Astrocyte of the spinal cord (primary cell): ENCODE measurements around the gene TMEM128.
"Not testable (repeated sequence)": the region's sequence is repeated elsewhere in the genome, so short reads cannot be mapped to it uniquely, and the experiment has no call there.

ENCODE experiments used
- DNase-seq: peaks from one replicate; pipeline ENCODE4 v3.0.0; 2011; ENCODE audit warnings: low read depth, low spot score
- H3K4me3 ChIP-seq: 2 replicates; pipeline ENCODE4 v1.5.1; 2011; ENCODE audit warnings: low read depth, mild to moderate bottlenecking, low read length, moderate library complexity
- in situ Hi-C: cut with HindIII; loops from 2 replicates; pipeline ENCODE4 v1.10.0; 2017; ENCODE audit warnings: low sequenced_read_pairs
- TF ChIP-seq, protein P1 (sequence below): IDR thresholded peaks from 2 replicates; pipeline ENCODE4 v1.5.1; 2012; ENCODE audit warnings: low read depth, mild to moderate bottlenecking, low read length, inconsistent platforms

The TMEM128 gene

DNA sequence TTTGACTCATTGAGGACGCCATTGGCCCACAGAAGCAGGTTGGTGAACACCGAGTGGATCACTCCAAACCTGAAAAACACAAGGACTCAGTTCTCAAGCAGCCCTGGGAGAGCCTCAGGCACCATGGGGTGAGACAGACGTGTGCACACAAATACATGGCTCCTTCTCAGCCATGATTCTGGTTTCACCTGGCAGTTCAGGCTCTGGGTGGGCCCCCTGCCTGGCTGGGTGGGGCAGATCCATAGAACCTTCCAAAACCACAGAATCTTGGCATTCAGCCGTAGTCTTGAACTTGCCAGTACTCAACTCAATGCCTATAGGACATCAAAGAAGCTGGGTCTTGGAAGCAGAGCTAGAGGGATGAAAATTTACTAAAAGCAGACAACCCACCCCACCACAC, 45.5 kb downstream of the TMEM128 start:
- DNase-seq = no peak
- in situ Hi-C loops = no loop called here
- H3K4me3 ChIP-seq = no peak overlapping the region
- TF ChIP-seq, protein P1, sequence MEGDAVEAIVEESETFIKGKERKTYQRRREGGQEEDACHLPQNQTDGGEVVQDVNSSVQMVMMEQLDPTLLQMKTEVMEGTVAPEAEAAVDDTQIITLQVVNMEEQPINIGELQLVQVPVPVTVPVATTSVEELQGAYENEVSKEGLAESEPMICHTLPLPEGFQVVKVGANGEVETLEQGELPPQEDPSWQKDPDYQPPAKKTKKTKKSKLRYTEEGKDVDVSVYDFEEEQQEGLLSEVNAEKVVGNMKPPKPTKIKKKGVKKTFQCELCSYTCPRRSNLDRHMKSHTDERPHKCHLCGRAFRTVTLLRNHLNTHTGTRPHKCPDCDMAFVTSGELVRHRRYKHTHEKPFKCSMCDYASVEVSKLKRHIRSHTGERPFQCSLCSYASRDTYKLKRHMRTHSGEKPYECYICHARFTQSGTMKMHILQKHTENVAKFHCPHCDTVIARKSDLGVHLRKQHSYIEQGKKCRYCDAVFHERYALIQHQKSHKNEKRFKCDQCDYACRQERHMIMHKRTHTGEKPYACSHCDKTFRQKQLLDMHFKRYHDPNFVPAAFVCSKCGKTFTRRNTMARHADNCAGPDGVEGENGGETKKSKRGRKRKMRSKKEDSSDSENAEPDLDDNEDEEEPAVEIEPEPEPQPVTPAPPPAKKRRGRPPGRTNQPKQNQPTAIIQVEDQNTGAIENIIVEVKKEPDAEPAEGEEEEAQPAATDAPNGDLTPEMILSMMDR = no peak

DNA sequence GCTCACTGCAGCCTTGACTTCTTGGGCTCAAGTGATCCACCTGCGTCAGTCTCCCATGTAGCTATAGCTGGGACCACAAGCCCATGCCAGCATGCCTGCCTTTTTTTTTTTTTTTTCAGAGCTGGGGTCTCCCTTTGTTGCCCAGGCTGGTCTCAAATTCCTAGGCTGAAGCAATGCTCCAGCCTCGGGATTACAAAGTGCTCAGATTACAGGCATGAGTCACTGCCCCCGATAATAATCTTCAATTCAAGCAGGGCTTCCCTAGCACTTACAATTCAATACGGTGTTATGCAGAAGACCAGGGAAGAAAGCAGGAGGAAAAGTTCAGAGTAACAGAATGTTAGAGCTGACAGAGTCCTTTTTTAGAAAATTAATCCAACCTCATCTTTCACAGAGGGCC, 47.4 kb downstream of the TMEM128 start:
- TF ChIP-seq, protein P1 = no peak
- in situ Hi-C loops = no loop called here

DNA sequence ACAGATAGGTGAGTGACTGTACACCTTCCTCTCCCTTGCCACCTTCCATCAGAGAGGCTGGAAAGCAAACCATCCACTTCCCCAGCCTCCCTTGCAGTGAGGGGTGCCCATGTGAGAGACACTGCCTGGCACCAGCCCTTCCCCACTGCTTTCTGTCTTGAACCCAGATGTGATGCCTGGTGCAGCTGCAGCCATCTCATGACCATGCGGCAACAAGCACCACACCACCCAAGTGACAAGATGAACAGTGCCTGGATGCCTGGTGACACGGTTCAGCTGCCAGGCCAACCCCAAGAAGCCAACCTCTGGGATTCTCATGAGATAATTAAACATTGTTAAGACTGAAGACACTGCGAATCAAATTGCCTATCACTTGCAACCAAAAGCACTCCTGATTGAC, 52.7 kb downstream of the TMEM128 start:
- no peak overlapping the region for H3K4me3 ChIP-seq
- in situ Hi-C loops = no loop called here

More for the DNA sequence above, 47.4 kb downstream of the TMEM128 start:
- H3K4me3 ChIP-seq = no peak overlapping the region
- no peak for DNase-seq

DNA sequence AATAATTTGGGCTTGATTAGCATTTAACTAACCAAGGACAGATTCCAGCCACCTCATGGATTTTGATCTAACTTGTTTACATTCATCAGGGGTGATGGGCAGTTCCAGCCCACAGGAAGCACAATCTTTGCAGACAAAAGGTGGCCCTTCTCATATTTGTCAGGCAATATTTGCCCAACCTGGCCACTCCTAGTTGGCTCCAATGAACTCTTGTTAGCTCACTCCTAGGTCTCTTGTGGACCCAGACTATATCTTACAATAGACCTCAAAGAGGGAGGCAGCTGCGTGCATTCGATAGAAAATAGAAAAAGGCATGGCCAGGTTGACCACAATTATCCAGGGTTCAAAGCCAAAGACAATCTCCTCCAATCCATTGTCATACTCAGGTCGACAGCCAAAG, 59.5 kb downstream of the TMEM128 start:
- in situ Hi-C loops = not testable (repeated sequence)

More for the DNA sequence above, 52.7 kb downstream of the TMEM128 start:
- TF ChIP-seq, protein P1 = no peak
- no peak for DNase-seq

More for the DNA sequence above, 59.5 kb downstream of the TMEM128 start:
- H3K4me3 ChIP-seq, DNase-seq: not testable (repeated sequence)
